OCI-LY1 (cell line): ENCODE results near the gene PEX7.
"Not testable (repeated sequence)": the region's sequence is repeated elsewhere in the genome, so short reads cannot be mapped to it uniquely, and the experiment has no call there.

Experiments used
- EZH2 ChIP-seq: fragments of 200-600 bp; sonication (generic), shearing (Covaris generic); IDR thresholded peaks from 2 replicates; pipeline ENCODE4 v1.8.0; 2017; ENCODE audit warnings: borderline replicate concordance, mixed run types, mild to moderate bottlenecking, antibody characterized with exemption, low read length, moderate library complexity, mixed read lengths
- TF ChIP-seq, protein P1 (sequence below): fragments of 200-600 bp; sonication (generic), shearing (Covaris generic); IDR thresholded peaks from 2 replicates; pipeline ENCODE4 v1.5.1; 2017; ENCODE audit warnings: mild to moderate bottlenecking, antibody characterized with exemption, low read length, moderate library complexity, mixed read lengths

DNA sequence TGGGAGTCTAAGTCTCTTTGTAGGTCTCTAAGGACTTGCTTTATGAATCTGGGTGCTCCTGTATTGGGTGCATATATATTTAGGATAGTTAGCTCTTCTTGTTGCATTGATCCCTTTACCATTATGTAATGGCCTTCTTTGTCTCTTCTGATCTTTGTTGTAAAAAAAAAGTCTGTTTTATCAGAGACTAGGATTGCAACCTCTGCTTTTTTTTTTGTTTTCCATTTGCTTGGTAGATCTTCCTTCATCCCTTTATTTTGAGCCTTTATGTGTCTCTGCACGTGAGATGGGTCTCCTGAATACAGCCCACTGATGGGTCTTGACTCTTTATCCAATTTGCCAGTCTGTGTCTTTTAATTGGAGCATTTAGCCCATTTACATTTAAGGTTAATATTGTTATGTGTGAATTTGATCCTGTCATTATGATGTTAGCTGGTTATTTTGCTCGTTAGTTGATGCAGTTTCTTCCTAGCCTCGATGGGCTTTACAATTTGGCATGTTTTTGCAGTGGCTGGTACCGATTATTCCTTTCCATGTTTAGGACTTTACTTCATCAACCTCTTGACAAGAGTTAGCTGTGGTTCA is 27.7 kb downstream of the PEX7 start:
- TF ChIP-seq EZH2, result not testable (repeated sequence)
- TF ChIP-seq, protein P1, sequence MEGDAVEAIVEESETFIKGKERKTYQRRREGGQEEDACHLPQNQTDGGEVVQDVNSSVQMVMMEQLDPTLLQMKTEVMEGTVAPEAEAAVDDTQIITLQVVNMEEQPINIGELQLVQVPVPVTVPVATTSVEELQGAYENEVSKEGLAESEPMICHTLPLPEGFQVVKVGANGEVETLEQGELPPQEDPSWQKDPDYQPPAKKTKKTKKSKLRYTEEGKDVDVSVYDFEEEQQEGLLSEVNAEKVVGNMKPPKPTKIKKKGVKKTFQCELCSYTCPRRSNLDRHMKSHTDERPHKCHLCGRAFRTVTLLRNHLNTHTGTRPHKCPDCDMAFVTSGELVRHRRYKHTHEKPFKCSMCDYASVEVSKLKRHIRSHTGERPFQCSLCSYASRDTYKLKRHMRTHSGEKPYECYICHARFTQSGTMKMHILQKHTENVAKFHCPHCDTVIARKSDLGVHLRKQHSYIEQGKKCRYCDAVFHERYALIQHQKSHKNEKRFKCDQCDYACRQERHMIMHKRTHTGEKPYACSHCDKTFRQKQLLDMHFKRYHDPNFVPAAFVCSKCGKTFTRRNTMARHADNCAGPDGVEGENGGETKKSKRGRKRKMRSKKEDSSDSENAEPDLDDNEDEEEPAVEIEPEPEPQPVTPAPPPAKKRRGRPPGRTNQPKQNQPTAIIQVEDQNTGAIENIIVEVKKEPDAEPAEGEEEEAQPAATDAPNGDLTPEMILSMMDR, result not testable (repeated sequence)
